OCI-LY3 (cell line): ENCODE measurements around the gene SLC22A12.

Source experiments
- H2AFZ ChIP-seq: fragments of 200-600, 300-600 bp; shearing (Covaris generic); 2 replicates; pipeline ENCODE4 v1.6.0; 2014; ENCODE audit warnings: antibody characterized with exemption, low read depth, low read length
- H3K27ac ChIP-seq: fragments of 200-600, 300-600 bp; sonication (generic); 2 replicates; pipeline ENCODE4 v1.5.1; 2014; ENCODE audit warnings: mild to moderate bottlenecking, low read length, moderate library complexity, mixed read lengths
- H3K27me3 ChIP-seq: fragments of 200-600, 300-600 bp; sonication (generic); 2 replicates; pipeline ENCODE4 v1.6.1; 2014; ENCODE audit warnings: low read depth, low read length, mixed read lengths
- H3K36me3 ChIP-seq: fragments of 200-600, 300-600 bp; sonication (generic); replicated peaks from 2 replicates; pipeline ENCODE3; 2014; ENCODE audit warnings: low read depth, low read length, mixed read lengths
- H3K4me1 ChIP-seq: fragments of 300-600, 200-600 bp; sonication (generic); 2 replicates; pipeline ENCODE4 v1.6.1; 2014; ENCODE audit warnings: low read length, mixed read lengths
- H3K4me2 ChIP-seq: fragments of 200-600, 300-600 bp; sonication (generic); 2 replicates; pipeline ENCODE4 v1.6.1; 2014; ENCODE audit warnings: low read length, mixed read lengths
- H3K4me3 ChIP-seq: fragments of 300-600, 200-600 bp; sonication (generic); 2 replicates; pipeline ENCODE4 v1.5.1; 2014; ENCODE audit warnings: antibody characterized with exemption, mild to moderate bottlenecking, low read length, moderate library complexity
- H3K79me2 ChIP-seq: fragments of 300-600, 200-600 bp; shearing (Covaris generic); 2 replicates; pipeline ENCODE4 v1.6.1; 2014; ENCODE audit warnings: mild to moderate bottlenecking, low read length, mixed read lengths
- H3K9ac ChIP-seq: fragments of 300-600, 200-600 bp; shearing (Covaris generic); 2 replicates; pipeline ENCODE4 v1.6.0; 2014; ENCODE audit warnings: mild to moderate bottlenecking, low read length, moderate library complexity
- H3K9me3 ChIP-seq: fragments of 200-600, 300-600 bp; shearing (Covaris generic); 2 replicates; pipeline ENCODE4 v1.6.1; 2014; ENCODE audit warnings: low read length, mixed read lengths; ENCODE audit not compliant: insufficient read depth
- H4K20me1 ChIP-seq: fragments of 200-600, 300-600 bp; sonication (generic); 2 replicates; pipeline ENCODE4 v1.6.1; 2016; ENCODE audit warnings: low read length, mixed read lengths; ENCODE audit not compliant: insufficient read depth
- CTCF ChIP-seq: fragments of 200-600, 300-600 bp; sonication (generic); IDR thresholded peaks from 2 replicates; pipeline ENCODE4 v1.5.1; 2014; ENCODE audit warnings: antibody characterized with exemption, low read length, low read depth
- EZH2phosphoT487 ChIP-seq: fragments of 200-600 bp; shearing (Covaris generic); IDR thresholded peaks from 2 replicates; pipeline ENCODE4 v1.6.1; 2018; ENCODE audit warnings: antibody characterized with exemption, mixed run types, low read depth

The SLC22A12 gene

GRCh38 chr11:64597671-64598101 lies 6.7 kb downstream of the SLC22A12 start:
- H3K4me2 ChIP-seq, result no peak overlapping the region
- H3K9ac ChIP-seq, result no peak overlapping the region
- H3K27ac ChIP-seq, result no peak overlapping the region
- 0 out of 2 replicates have a peak, but pooled peaks cover 2% of the 10 kb centered on the region for H3K9me3 ChIP-seq
- H3K79me2 ChIP-seq, result no peaks in the 10 kb centered on the region
- H3K27me3 ChIP-seq, result no peaks in the 10 kb centered on the region
- no peak overlapping the region for H3K4me3 ChIP-seq
- TF ChIP-seq CTCF (no peak), EZH2phosphoT487 (no peak)
- no peak overlapping the region for H2AFZ ChIP-seq
- no peaks in the 10 kb centered on the region for H4K20me1 ChIP-seq
- no peaks in the 10 kb centered on the region for H3K4me1 ChIP-seq
- no peaks in the 10 kb centered on the region for H3K36me3 ChIP-seq

- Histone ChIP-seq H4K20me1 (no peaks in the 10 kb centered on the region), H3K36me3 (no peaks in the 10 kb centered on the region), H3K4me1 (no peaks in the 10 kb centered on the region), H3K27ac (no peak overlapping the region), H3K79me2 (no peaks in the 10 kb centered on the region), H3K27me3 (no peaks in the 10 kb centered on the region), H3K4me3 (no peak overlapping the region), H3K9ac (no peak overlapping the region), H3K4me2 (no peak overlapping the region), H3K9me3 (0 out of 2 replicates have a peak, but pooled peaks cover 2% of the 10 kb centered on the region), H2AFZ (no peak overlapping the region)
- no peak for TF ChIP-seq EZH2phosphoT487
- TF ChIP-seq CTCF, result no peak
Measured at GRCh38 chr11:64598106-64598796, 7.2 kb downstream of the SLC22A12 start.

GRCh38 chr11:64598797-64599697 lies 8.0 kb downstream of the SLC22A12 start:
- no peaks in the 10 kb centered on the region for H3K4me1 ChIP-seq
- H3K79me2 ChIP-seq, result no peaks in the 10 kb centered on the region
- H3K4me3 ChIP-seq, result no peak overlapping the region
- H3K36me3 ChIP-seq, result no peaks in the 10 kb centered on the region
- no peak overlapping the region for H3K4me2 ChIP-seq
- TF ChIP-seq EZH2phosphoT487, result no peak
- no peak for TF ChIP-seq CTCF
- no peak overlapping the region for H3K27ac ChIP-seq
- no peaks in the 10 kb centered on the region for H4K20me1 ChIP-seq
- no peak overlapping the region for H2AFZ ChIP-seq
- no peak overlapping the region for H3K9ac ChIP-seq
- H3K9me3 ChIP-seq, result 0 out of 2 replicates have a peak, but pooled peaks cover 2% of the 10 kb centered on the region
- peaks cover 6% of the 10 kb centered on the region for H3K27me3 ChIP-seq

GRCh38 chr11:64599698-64600211 lies 8.7 kb downstream of the SLC22A12 start:
- Histone ChIP-seq H3K9me3 (0 out of 2 replicates have a peak, but pooled peaks cover 2% of the 10 kb centered on the region), H3K27me3 (peaks cover 13% of the 10 kb centered on the region), H3K9ac (no peak overlapping the region), H4K20me1 (no peaks in the 10 kb centered on the region), H3K36me3 (no peaks in the 10 kb centered on the region), H3K4me1 (no peaks in the 10 kb centered on the region), H3K27ac (no peak overlapping the region), H3K4me3 (no peak overlapping the region), H3K4me2 (no peak overlapping the region), H2AFZ (no peak overlapping the region), H3K79me2 (no peaks in the 10 kb centered on the region)
- TF ChIP-seq EZH2phosphoT487 (no peak), CTCF (no peak)
